Measurements from ENCODE around the gene HMCES. TPM values are rescaled to one million over a fixed set of nuclear protein-coding genes. Genes with fewer than 3 reads are reported as not detected.

The HMCES gene
- total and polyA plus RNA-seq, 12 donors, result 24.1 to 56.1 (median 43.2) TPM

GRCh38 chr3:129288446-129288845 is 9.8 kb downstream of the HMCES start:
- DNase-seq (no peak), ATAC-seq (no peak)
- Histone ChIP-seq H3K4me1 (no peaks in the 10 kb centered on the region), H3K9me3 (no peaks in the 10 kb centered on the region), H3K4me3 (no peak overlapping the region), H3K27ac (no peak overlapping the region), H3K36me3 (peaks cover 0 to 100% (median 20%) of the 10 kb centered on the region in 9 donors), H3K27me3 (no peaks in the 10 kb centered on the region)
- 84 to 89% methylated on average over 3 of the region's 3 CpGs for WGBS, 2 donors
- intact Hi-C loops (cut with DNase I), result no loop called here
- TF ChIP-seq CTCF (IDR thresholded peaks at IDR 0.05), result no peak

GRCh38 chr3:129289201-129289921 is 10.7 kb downstream of the HMCES start:
- H3K27me3 ChIP-seq, result no peaks in the 10 kb centered on the region
- no peaks in the 10 kb centered on the region for H3K4me1 ChIP-seq
- no peak overlapping the region for H3K4me3 ChIP-seq
- H3K27ac ChIP-seq, result no peak overlapping the region
- intact Hi-C loops (cut with DNase I), result no loop called here
- DNase-seq, result no peak
- peaks cover 0 to 100% (median 23%) of the 10 kb centered on the region in 9 donors for H3K36me3 ChIP-seq
- H3K9me3 ChIP-seq, result no peaks in the 10 kb centered on the region
- 91 to 94% methylated on average over 6 of the region's 6 CpGs for WGBS, 2 donors
- TF ChIP-seq CTCF (IDR thresholded peaks at IDR 0.05), result no peak
- no peak for ATAC-seq

- no peak for DNase-seq
Measured at GRCh38 chr3:129291236-129291886, 12.7 kb downstream of the HMCES start.

GRCh38 chr3:129295286-129295685 is 16.6 kb downstream of the HMCES start:
- no peak for TF ChIP-seq CTCF (IDR thresholded peaks at IDR 0.05)
- no peak for ATAC-seq
- DNase-seq, result no peak
- WGBS, 2 donors, result 76 to 94% methylated on average over 5 of the region's 5 CpGs
- no peak overlapping the region for H3K27ac ChIP-seq
- intact Hi-C loops (cut with DNase I), result no loop called here
- H3K4me3 ChIP-seq, result no peak overlapping the region
- peaks cover 0 to 100% (median 29%) of the 10 kb centered on the region in 9 donors for H3K36me3 ChIP-seq
- H3K9me3 ChIP-seq, result no peaks in the 10 kb centered on the region
- no peaks in the 10 kb centered on the region for H3K27me3 ChIP-seq
- H3K4me1 ChIP-seq, result no peaks in the 10 kb centered on the region

More at GRCh38 chr3:129291236-129291886, 12.7 kb downstream of the HMCES start:
- H3K4me1 ChIP-seq, result no peaks in the 10 kb centered on the region
- intact Hi-C loops (cut with DNase I), result no loop called here
- ATAC-seq, result no peak
- 78 to 80% methylated on average over 4 of the region's 4 CpGs for WGBS, 2 donors
- H3K4me3 ChIP-seq, result no peak overlapping the region
- TF ChIP-seq CTCF (IDR thresholded peaks at IDR 0.05), result no peak
- H3K36me3 ChIP-seq, result peaks cover 0 to 100% (median 19%) of the 10 kb centered on the region in 9 donors
- no peaks in the 10 kb centered on the region for H3K9me3 ChIP-seq
- no peaks in the 10 kb centered on the region for H3K27me3 ChIP-seq
- H3K27ac ChIP-seq, result no peak overlapping the region
